Neural crest cell (in vitro differentiated cells): ENCODE results near the gene P3H1. TPM values are rescaled to one million over a fixed set of nuclear protein-coding genes. Genes with fewer than 3 reads are reported as not detected.

Source experiments
- DNase-seq: peaks from one replicate; pipeline ENCODE4 v3.0.0; 2021; ENCODE audit warnings: low read depth, mixed read lengths, low spot score
- H3K27ac Mint-ChIP-seq: one replicate; pipeline ENCODE4 v1.8.0; 2021; ENCODE audit warnings: mild to moderate bottlenecking, mixed read lengths; ENCODE audit not compliant: unreplicated experiment
- H3K27me3 Mint-ChIP-seq: 2 replicates; pipeline ENCODE4 v1.8.0; 2021; ENCODE audit warnings: low read depth, mild to moderate bottlenecking, mixed read lengths
- H3K36me3 Mint-ChIP-seq: 2 replicates; pipeline ENCODE4 v1.8.0; 2021; ENCODE audit warnings: low read depth, mild to moderate bottlenecking, mixed read lengths
- H3K4me1 Mint-ChIP-seq: 2 replicates; pipeline ENCODE4 v1.8.0; 2021; ENCODE audit warnings: mixed read lengths
- H3K4me3 Mint-ChIP-seq: one replicate; pipeline ENCODE4 v1.8.0; 2021; ENCODE audit warnings: mild to moderate bottlenecking, mixed read lengths
- H3K9me3 Mint-ChIP-seq: 2 replicates; pipeline ENCODE4 v1.8.0; 2021; ENCODE audit warnings: mixed read lengths
- total RNA-seq: library from RNA; stranded (reverse); gene quantifications from 2 replicates; pipeline ENCODE4 v1.2.1, GENCODE V29; 2021
- TF ChIP-seq, protein P1 (sequence below): fragments of 200-600 bp; sonication (generic); conservative IDR thresholded peaks from 2 replicates; pipeline ENCODE4 v1.5.0; 2021; ENCODE audit warnings: antibody characterized with exemption, mild to moderate bottlenecking

P3H1 gene
- total RNA-seq, 1 donor from 2014 or later, result 88.6 TPM

DNA sequence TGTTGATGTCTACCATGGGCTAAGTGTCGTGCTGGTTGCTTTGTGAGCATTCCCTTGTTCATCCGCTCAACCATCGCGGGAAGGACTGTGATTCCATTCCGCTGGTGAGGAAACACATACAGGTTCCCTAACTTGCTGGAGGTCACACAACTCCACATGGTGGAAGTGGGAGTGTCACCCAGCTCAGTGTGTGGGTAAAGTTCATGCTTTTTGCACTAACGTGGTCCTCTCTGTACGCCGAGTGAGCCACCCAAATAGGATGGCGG is 22.7 kb downstream of the P3H1 start:
- Mint-ChIP-seq H3K27ac (no peak overlapping the region), H3K27me3 (no peaks in the 10 kb centered on the region)

DNA sequence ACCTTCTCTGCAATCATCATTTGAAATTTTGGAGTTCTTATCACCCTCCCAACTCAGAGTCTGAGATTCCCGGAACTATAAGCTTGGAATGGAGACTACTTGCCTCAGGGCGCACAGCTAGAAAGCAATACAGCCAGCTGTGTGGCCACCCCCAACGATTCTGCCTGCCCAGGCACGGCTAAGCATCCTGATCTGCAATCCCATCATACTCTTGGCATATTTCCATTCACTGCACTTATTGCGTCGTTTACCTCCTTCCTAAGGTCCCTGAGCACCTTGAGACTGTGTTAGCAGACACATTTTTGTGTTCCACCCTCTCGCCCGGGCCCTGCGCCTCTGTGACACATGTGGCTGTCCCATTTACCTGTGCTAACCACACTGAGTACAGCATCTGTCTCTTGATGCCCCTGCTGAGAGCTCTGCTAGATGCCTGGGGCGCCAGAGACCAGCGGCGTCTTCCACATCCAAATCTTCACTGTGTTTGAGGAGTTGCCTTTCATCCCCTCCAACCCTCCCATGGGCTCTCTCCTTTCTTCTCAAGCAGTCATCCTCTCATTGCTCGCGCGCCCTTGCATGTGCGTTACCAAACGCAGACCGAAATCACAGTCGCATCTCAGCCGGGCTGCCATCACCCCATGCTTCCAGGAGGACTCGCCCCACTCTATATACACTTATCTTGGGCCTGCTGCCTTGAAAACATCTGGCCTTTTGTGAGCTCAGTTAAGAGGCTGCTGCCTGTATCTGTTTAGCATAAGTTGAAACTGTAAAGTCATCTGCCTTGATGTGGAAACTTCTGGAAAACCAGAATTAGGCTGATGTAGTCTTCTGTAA is 23.3 kb downstream of the P3H1 start:
- TF ChIP-seq, protein P1, sequence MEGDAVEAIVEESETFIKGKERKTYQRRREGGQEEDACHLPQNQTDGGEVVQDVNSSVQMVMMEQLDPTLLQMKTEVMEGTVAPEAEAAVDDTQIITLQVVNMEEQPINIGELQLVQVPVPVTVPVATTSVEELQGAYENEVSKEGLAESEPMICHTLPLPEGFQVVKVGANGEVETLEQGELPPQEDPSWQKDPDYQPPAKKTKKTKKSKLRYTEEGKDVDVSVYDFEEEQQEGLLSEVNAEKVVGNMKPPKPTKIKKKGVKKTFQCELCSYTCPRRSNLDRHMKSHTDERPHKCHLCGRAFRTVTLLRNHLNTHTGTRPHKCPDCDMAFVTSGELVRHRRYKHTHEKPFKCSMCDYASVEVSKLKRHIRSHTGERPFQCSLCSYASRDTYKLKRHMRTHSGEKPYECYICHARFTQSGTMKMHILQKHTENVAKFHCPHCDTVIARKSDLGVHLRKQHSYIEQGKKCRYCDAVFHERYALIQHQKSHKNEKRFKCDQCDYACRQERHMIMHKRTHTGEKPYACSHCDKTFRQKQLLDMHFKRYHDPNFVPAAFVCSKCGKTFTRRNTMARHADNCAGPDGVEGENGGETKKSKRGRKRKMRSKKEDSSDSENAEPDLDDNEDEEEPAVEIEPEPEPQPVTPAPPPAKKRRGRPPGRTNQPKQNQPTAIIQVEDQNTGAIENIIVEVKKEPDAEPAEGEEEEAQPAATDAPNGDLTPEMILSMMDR, result no peak
- H3K9me3 Mint-ChIP-seq, result no peaks in the 10 kb centered on the region
- no peaks in the 10 kb centered on the region for H3K27me3 Mint-ChIP-seq
- peak overlapping the region; percentile 9 for H3K27ac Mint-ChIP-seq
- H3K4me3 Mint-ChIP-seq, result no peak overlapping the region
- H3K4me1 Mint-ChIP-seq, result peaks cover 32% of the 10 kb centered on the region
- no peak for DNase-seq
- peaks cover 16% of the 10 kb centered on the region for H3K36me3 Mint-ChIP-seq

More for the DNA sequence above, 22.7 kb downstream of the P3H1 start:
- H3K9me3 Mint-ChIP-seq, result no peaks in the 10 kb centered on the region
- H3K4me3 Mint-ChIP-seq, result no peak overlapping the region
- TF ChIP-seq, protein P1, result no peak
- H3K4me1 Mint-ChIP-seq, result peaks cover 31% of the 10 kb centered on the region
- H3K36me3 Mint-ChIP-seq, result peaks cover 21% of the 10 kb centered on the region
- DNase-seq, result no peak

DNA sequence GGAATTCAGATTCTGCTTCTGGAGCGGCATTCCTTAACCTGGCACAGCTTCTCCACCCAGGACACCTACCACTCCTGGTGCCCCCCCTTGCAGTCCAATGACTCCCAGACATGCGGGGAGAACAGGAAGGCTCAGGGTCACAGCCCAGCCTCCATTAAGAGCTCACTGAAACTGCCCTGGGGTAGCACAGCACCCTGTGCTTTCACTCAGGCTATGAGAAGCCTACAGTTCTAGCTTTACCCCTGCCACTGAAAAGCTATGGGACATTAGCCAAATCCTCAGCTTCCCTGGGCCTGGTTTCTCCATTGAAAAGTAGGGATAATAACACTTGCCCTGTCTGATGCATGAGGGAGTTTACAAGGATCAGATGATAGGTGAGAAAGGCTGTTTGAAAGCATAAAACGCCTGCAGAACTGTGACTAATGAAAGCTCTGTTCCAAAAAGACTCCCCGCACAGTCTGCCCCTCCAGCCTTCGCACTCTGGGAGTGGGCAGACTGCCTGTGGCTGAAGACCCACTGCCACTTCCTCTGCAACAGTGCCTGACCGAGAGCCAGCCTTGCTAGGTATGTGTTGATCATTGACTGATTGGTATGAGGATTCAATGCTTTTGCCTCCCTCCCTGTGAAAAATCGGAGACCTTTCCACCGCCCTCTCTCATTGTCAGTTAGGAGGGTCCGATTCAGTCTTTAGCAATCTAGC is 24.1 kb downstream of the P3H1 start:
- no peak overlapping the region for H3K4me3 Mint-ChIP-seq
- TF ChIP-seq, protein P1, result no peak
- H3K27me3 Mint-ChIP-seq, result no peaks in the 10 kb centered on the region
- DNase-seq, result no peak
- H3K36me3 Mint-ChIP-seq, result peaks cover 11% of the 10 kb centered on the region
- H3K27ac Mint-ChIP-seq, result no peak overlapping the region
- no peaks in the 10 kb centered on the region for H3K9me3 Mint-ChIP-seq
- H3K4me1 Mint-ChIP-seq, result peaks cover 32% of the 10 kb centered on the region

DNA sequence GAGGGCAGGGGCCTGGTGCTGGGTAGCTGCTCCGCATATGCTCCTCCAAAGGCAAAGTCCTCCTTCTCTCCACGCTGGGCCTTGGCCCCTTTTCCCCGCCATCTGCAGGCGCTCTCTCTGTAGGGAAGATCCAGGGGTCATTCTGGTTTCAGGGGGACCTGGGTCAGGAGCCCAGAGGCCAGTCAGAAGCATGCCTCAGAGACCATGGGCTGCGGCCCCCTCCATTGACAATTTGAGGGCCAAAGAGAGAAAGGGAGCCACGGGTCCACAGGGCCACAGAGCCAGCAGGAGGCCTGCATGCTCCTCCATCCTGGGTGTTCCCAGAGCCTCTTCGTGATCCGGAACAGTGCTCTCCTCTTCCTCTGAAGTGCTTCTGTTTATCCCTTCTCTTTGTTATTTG is 24.7 kb downstream of the P3H1 start:
- Mint-ChIP-seq H3K4me1 (peaks cover 32% of the 10 kb centered on the region), H3K27ac (no peak overlapping the region), H3K27me3 (no peaks in the 10 kb centered on the region), H3K4me3 (no peak overlapping the region), H3K36me3 (peaks cover 10% of the 10 kb centered on the region), H3K9me3 (no peaks in the 10 kb centered on the region)
- TF ChIP-seq, protein P1, result no peak
- no peak for DNase-seq

DNA sequence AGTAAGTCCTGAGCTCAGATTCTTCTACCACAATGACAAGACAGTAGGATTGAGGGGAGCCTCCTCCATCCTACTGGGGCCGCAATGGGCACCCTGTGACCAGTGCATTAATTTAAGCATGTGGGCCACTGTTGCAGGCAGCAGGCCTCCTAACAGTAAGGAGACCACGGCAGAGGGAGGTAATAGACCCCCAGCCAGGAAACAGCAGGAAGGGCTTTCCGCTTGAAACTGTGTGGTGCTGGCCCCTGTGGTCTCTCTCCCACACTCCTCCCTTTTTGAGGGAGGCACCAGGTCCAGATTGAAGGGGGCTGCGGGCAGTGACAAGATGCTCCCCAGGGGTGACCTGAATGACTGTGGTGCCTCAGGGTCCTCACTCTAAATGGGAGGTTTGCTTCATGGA is 25.1 kb downstream of the P3H1 start:
- Mint-ChIP-seq H3K9me3 (no peaks in the 10 kb centered on the region), H3K4me3 (no peak overlapping the region), H3K36me3 (peaks cover 6% of the 10 kb centered on the region), H3K4me1 (peaks cover 32% of the 10 kb centered on the region), H3K27ac (peak overlapping the region; percentile 57), H3K27me3 (no peaks in the 10 kb centered on the region)
- TF ChIP-seq, protein P1, result no peak
- no peak for DNase-seq
